ENCODE measurements around the gene SIX6.

SIX6 gene

DNA sequence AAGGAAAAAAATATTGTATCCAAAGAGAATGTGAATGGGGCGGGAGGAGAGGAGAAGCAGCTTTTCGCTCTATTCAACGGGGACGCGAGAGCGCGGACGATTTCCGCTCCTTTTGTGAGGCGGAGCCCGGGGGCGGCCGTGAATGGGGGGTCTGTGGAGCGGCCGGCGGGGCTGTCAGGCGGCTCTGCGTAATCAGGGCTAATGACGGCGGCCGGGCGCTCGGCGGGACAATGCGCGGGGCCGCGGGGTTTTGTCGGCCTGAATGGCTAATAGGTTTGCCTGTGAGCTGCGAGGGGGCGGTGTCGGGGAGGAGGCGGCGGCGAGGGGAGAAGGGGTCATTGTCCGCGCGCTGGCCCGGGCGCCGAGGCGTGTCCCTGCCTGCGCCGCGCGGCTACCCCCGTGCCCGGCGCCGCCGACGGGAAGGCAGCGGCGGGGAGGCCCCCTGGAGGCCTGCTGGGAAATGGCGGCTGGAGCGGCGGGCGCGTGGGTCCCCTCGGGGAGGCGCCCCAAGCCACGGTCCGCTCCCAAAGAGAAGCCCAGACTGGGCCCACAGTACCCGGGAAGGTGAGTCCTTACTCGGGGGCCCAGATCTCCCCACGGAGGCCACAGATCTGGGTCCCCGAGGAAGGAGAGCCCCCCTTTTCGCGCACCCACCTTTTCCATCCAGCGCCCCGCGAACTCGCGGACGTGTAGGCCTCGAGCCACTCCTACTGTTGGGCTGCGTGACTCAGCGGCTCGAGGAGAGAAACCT is 6.0 kb downstream of the SIX6 start (continued):
- TF ChIP-seq, protein P1, sequence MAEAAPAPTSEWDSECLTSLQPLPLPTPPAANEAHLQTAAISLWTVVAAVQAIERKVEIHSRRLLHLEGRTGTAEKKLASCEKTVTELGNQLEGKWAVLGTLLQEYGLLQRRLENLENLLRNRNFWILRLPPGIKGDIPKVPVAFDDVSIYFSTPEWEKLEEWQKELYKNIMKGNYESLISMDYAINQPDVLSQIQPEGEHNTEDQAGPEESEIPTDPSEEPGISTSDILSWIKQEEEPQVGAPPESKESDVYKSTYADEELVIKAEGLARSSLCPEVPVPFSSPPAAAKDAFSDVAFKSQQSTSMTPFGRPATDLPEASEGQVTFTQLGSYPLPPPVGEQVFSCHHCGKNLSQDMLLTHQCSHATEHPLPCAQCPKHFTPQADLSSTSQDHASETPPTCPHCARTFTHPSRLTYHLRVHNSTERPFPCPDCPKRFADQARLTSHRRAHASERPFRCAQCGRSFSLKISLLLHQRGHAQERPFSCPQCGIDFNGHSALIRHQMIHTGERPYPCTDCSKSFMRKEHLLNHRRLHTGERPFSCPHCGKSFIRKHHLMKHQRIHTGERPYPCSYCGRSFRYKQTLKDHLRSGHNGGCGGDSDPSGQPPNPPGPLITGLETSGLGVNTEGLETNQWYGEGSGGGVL (tag by site-specific recombination; IDR thresholded peaks at IDR 0.05): peak; percentile 34; the same call in 1 of the 2 replicates
- TF ChIP-seq ZNF747 (tag by site-specific recombination; IDR thresholded peaks at IDR 0.05): no peak
- TF ChIP-seq BCL6B (tag by site-specific recombination; IDR thresholded peaks at IDR 0.05): no peak
- peak; percentile 59 for TF ChIP-seq SP2 (tag by site-specific recombination; IDR thresholded peaks at IDR 0.05)
- TF ChIP-seq ZFP41 (tag by site-specific recombination; IDR thresholded peaks at IDR 0.05; ENCODE audit: borderline replicate concordance): no peak
- 0 out of 2 replicates have a peak, but pooled peaks have one; percentile 28 for TF ChIP-seq ZBTB17 (tag by site-specific recombination; IDR thresholded peaks at IDR 0.05)
- TF ChIP-seq ZNF776 (tag by site-specific recombination; IDR thresholded peaks at IDR 0.05; ENCODE audit: borderline replicate concordance): no peak
- TF ChIP-seq SALL2 (tag by site-specific recombination; IDR thresholded peaks at IDR 0.05; ENCODE audit: borderline replicate concordance): no peak
- TF ChIP-seq ZNF214 (tag by site-specific recombination; IDR thresholded peaks at IDR 0.05; ENCODE audit: borderline replicate concordance): no peak
- TF ChIP-seq, protein P2, sequence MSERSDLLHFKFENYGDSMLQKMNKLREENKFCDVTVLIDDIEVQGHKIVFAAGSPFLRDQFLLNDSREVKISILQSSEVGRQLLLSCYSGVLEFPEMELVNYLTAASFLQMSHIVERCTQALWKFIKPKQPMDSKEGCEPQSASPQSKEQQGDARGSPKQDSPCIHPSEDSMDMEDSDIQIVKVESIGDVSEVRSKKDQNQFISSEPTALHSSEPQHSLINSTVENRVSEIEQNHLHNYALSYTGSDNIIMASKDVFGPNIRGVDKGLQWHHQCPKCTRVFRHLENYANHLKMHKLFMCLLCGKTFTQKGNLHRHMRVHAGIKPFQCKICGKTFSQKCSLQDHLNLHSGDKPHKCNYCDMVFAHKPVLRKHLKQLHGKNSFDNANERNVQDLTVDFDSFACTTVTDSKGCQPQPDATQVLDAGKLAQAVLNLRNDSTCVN (tag by site-specific recombination; optimal IDR thresholded peaks at IDR 0.05): peak; percentile 80
- TF ChIP-seq ZNF830 (tag by site-specific recombination; IDR thresholded peaks at IDR 0.05; ENCODE audit: low read depth): no peak
- TF ChIP-seq BCL11A (tag by site-specific recombination; IDR thresholded peaks at IDR 0.05; ENCODE audit: low read depth): no peak
- peak; percentile 78; the same call in 1 of the 2 replicates for TF ChIP-seq ZNF335 (tag by site-specific recombination; conservative IDR thresholded peaks at IDR 0.05)
- TF ChIP-seq ZNF704 (tag by site-specific recombination; IDR thresholded peaks at IDR 0.05): no peak
- TF ChIP-seq ZNF341 (tag by site-specific recombination; IDR thresholded peaks at IDR 0.05; ENCODE audit: low read depth): peak; percentile 38
- no peak for TF ChIP-seq ZNF677 (tag by site-specific recombination; IDR thresholded peaks at IDR 0.05)
- TF ChIP-seq HOXD13 (CRISPR knock-in tag; IDR thresholded peaks at IDR 0.05; ENCODE audit: borderline replicate concordance): no peak
- TF ChIP-seq ZNF426 (tag by site-specific recombination; IDR thresholded peaks at IDR 0.05): no peak
- TF ChIP-seq EGR2 (tag by site-specific recombination; IDR thresholded peaks at IDR 0.05; ENCODE audit: low read depth): peak; percentile 43; the same call in 1 of the 2 replicates
- no peak for TF ChIP-seq ZNF266 (tag by site-specific recombination; IDR thresholded peaks at IDR 0.05; ENCODE audit: low read depth)
- no peak for TF ChIP-seq KLF7 (tag by site-specific recombination; IDR thresholded peaks at IDR 0.05; ENCODE audit: borderline replicate concordance)
- no peak for TF ChIP-seq ZNF423 (tag by site-specific recombination; IDR thresholded peaks at IDR 0.05)
- TF ChIP-seq ZBTB20 (tag by site-specific recombination; IDR thresholded peaks at IDR 0.05): peak; percentile 36; the same call in 1 of the 2 replicates
- TF ChIP-seq ZXDB (tag by site-specific recombination; IDR thresholded peaks at IDR 0.05): peak; percentile 28; the same call in 1 of the 2 replicates
- TF ChIP-seq KLF9 (tag by site-specific recombination; IDR thresholded peaks at IDR 0.05; ENCODE audit: low read depth): 0 out of 2 replicates have a peak, but pooled peaks have one; percentile 35
- TF ChIP-seq ZNF211 (tag by site-specific recombination; IDR thresholded peaks at IDR 0.05; ENCODE audit: low read depth): no peak
- TF ChIP-seq ZIC2 (tag by site-specific recombination; IDR thresholded peaks at IDR 0.05): no peak

Measured in HEK293 (cell line).